ENCODE results near the gene ETV3L. TPM values are rescaled to one million over a fixed set of nuclear protein-coding genes. Genes with fewer than 3 reads are reported as not detected.

The ETV3L gene
- total RNA-seq, 1 experiment from 2014 or later: not detected

DNA sequence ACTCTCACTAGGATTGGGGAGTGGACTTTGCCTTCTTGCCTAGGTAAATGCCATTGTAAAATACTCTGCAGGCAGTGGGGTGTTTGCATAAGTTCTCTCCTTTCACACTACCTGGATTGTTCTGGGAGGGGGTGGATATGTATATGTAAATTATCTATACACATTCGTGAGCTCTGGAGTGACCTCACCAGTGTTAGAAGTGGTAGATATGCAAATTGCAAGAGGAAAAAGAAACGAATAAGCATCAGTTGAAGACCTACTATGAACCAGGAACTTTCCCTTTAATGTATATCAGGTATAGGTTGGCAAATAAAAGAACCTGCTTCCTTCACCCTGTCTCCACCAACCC is 52.6 kb downstream of the ETV3L start:
- in situ Hi-C loops (cut with HindIII; ENCODE audit: low pct_unique_long_range_greater_than_20kb, low sequenced_read_pairs): no loop called here
- DNase-seq (ENCODE audit: low read depth, low spot score): no peak

DNA sequence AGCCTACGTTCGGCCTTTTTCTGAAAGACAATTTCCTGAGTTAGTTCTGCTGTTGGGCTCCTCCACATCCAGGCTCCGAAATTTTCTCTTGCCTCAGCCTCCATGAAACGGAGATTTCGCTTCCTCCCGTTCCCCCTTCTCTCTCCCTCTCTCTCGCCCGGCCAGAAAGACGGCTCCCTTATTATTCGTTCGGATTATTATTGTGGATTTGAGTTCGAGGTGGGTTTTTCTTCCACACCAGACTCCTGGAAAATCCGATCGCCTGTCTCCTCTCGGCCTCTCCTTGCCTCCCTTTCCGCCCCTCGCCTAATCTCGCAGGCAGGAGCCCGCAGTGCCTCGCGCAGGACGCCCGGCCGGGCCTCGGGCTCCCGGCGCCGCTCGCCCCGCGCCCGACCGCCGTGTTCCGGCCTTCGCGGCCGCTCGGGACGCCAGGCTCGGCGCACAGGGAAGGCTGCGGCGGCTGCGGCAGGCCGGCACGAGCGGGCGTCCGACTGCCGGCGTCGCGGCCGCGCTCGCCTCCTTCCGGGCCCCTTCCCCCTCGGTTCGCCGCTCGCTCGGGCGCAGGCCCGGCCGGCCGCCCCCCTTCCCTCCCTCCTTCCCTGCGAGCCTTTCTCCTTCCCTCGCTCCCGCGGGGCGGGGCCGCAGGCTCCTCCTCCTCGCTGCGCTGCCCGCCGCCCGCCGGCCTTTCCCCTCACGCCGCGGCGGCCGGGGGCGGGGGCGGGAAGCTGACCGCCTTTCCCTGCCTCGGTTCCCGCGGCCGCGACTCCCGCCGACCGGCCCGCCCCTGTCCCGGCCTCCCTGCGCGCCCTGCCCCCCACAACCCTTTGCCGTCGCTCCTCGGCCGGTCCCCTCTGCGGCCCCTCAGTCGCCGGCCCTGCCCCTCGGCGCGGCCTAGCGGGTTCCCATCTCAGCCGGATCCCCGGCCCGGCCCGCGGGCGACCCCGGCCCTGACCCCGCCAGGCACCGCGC is 54.1 kb downstream of the ETV3L start, which contains the start of gene ARHGEF11:
ARHGEF11 (minus strand) TSS at position 493 of the 969 bp plus-strand sequence. CDS start 1,412 bp downstream, outside the sequence.
- DNase-seq (ENCODE audit: low read depth, low spot score): peak; percentile 90
- in situ Hi-C loops (cut with HindIII; ENCODE audit: low pct_unique_long_range_greater_than_20kb, low sequenced_read_pairs): no loop called here

DNA sequence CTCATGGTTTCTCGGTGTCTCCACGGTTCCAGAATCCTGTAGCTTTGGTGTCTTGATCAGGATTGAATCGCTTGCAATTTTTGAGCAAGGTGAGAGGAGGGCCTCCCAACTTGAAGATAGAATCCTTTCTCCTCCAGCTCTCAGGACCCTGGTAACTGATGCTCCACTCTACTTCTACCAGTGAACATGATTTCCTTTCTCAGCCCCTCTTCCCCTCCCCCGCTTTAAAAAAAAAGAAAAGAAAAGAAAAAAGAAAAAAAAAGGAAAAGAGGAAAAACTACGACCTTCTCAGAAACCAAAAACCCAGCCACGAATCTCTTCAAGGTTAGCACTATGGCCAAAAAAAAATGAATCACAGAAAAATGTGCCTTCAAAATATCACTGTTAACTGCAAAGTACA is 55.3 kb downstream of the ETV3L start:
- in situ Hi-C loops (cut with HindIII; ENCODE audit: low pct_unique_long_range_greater_than_20kb, low sequenced_read_pairs): no loop called here
- no peak for DNase-seq (ENCODE audit: low read depth, low spot score)

DNA sequence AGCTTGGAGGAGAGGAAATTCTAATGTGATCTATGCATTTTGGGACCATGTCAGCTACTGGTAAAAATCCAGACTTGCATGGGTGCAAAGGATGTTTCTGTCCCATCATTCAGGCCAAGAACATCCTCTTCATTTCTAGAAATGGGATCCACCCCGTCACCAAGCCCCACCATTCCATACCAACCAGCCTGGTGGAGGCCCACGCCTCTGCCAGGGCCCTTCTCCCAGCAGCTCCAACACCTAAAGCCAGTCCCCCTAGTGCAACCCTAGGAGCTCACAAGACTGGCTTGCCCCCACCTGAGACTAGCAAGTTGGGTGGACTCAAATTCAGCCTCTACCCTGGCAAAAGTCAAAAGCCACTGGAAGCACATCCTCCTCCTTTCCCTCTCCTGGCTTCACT is 55.9 kb downstream of the ETV3L start:
- in situ Hi-C loops (cut with HindIII; ENCODE audit: low pct_unique_long_range_greater_than_20kb, low sequenced_read_pairs): no loop called here

DNA sequence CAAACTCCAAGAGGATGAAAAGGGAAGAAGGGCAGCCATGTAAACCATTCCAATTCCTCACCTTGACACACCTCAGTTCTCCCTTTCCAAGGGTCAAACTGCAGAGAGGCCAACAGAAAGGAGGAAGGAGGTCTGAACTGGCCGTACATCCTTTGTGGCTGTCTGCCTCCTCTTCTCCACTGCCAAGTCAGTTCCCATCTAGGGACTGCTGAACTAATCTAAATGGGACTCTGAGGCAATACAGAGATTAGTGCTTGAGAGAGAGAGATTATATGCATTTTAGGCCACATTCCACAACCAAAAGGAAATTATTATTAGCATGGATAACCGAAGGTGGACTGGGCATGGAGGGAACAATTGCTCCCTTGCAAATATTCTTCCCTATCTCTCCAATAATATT is 56.8 kb downstream of the ETV3L start:
- no peak for DNase-seq (ENCODE audit: low read depth, low spot score)
- in situ Hi-C loops (cut with HindIII; ENCODE audit: low pct_unique_long_range_greater_than_20kb, low sequenced_read_pairs): no loop called here

More for the DNA sequence above, 55.9 kb downstream of the ETV3L start:
- DNase-seq (ENCODE audit: low read depth, low spot score): no peak

Other genes with a start within 250 kb of the ETV3L start
- not detected in 2 replicates for gene INSRR, start 240.7 kb downstream of the ETV3L start, total RNA-seq (2014; rRNA removed; shearing (Covaris generic))
- 0.32 and 0.53 TPM in 2 replicates for gene NTRK1, start 238.9 kb downstream of the ETV3L start, total RNA-seq (2014; rRNA removed; shearing (Covaris generic))
- gene PEAR1, start 206.1 kb downstream of the ETV3L start, total RNA-seq (2014; rRNA removed; shearing (Covaris generic)): not detected in 2 replicates
- not detected in 2 replicates for gene LRRC71, start 179.2 kb downstream of the ETV3L start, total RNA-seq (2014; rRNA removed; shearing (Covaris generic))
- gene ARHGEF11, start 54.1 kb downstream of the ETV3L start, total RNA-seq (2014; rRNA removed; shearing (Covaris generic)): 37.9 and 40.9 TPM in 2 replicates
- gene ETV3, start 38.6 kb upstream of the ETV3L start, total RNA-seq (2014; rRNA removed; shearing (Covaris generic)): 22.6 and 24.0 TPM in 2 replicates